K562 (cell line): ENCODE data around the gene EHBP1L1. TPM values are rescaled to one million over a fixed set of nuclear protein-coding genes. Genes with fewer than 3 reads are reported as not detected.

Source experiments
- BCL6 ChIP-seq: fragments of 250-450 bp; sonication (Bioruptor Pico); IDR thresholded peaks from 2 replicates; pipeline ENCODE4 v1.4.0; 2020
- BRD9 ChIP-seq: fragments of 450-650 bp; IDR thresholded peaks from 2 replicates; pipeline ENCODE4 v1.6.1; 2018; ENCODE audit warnings: low read depth; ENCODE audit not compliant: partially characterized antibody
- CGGBP1 ChIP-seq: fragments of 250-450 bp; sonication (Bioruptor Pico); IDR thresholded peaks from 2 replicates; pipeline ENCODE4 v1.9.0; 2021; ENCODE audit warnings: mild to moderate bottlenecking
- EHMT2 ChIP-seq: fragments of 450-650 bp; IDR thresholded peaks from 2 replicates; pipeline ENCODE4 v1.6.1; 2018; ENCODE audit warnings: antibody characterized with exemption
- ETV5 ChIP-seq: sonication (generic); formaldehyde crosslinking; IDR thresholded peaks from 2 replicates; pipeline ENCODE4 v1.4.0; 2020; ENCODE audit warnings: low read depth, mild to moderate bottlenecking, missing genetic modification reagents
- IRF1 ChIP-seq: sonication (generic); formaldehyde crosslinking; IDR thresholded peaks from 2 replicates; pipeline ENCODE4 v1.8.0; 2022; ENCODE audit warnings: missing genetic modification reagents, mild to moderate bottlenecking, borderline replicate concordance
- MAFF ChIP-seq: IDR thresholded peaks from 2 replicates; pipeline ENCODE4 v1.6.1; 2012; ENCODE audit warnings: low read length, improper control_type of control experiment
- NCOA2 ChIP-seq, 2 experiments: fragments of 450-650 bp; IDR thresholded peaks; 2 replicates each; pipeline ENCODE4 v1.6.1; 2018; ENCODE audit warnings: mild to moderate bottlenecking in 2 of 2, moderate library complexity in 1 of 2; ENCODE audit not compliant: partially characterized antibody in 2 of 2
- NCOA4 ChIP-seq: fragments of 450-650 bp; IDR thresholded peaks from 2 replicates; pipeline ENCODE4 v1.6.1; 2018; ENCODE audit warnings: mild to moderate bottlenecking; ENCODE audit not compliant: partially characterized antibody
- RBM17 ChIP-seq: fragments of 200-400 bp; formaldehyde crosslinking; IDR thresholded peaks from 2 replicates; pipeline ENCODE4 v1.6.1; 2017; ENCODE audit warnings: low read depth, mild to moderate bottlenecking, low read length, borderline replicate concordance
- SAP30 ChIP-seq: fragments of 200-600 bp; sonication (generic); IDR thresholded peaks from 2 replicates; pipeline ENCODE4 v1.6.1; 2012; ENCODE audit warnings: borderline replicate concordance, low read depth, mild to moderate bottlenecking, moderate library complexity, low read length, control low read depth, inconsistent platforms; ENCODE audit not compliant: insufficient read depth, poor library complexity, severe bottlenecking
- SRF ChIP-seq, 2 experiments: fragments of 250-450, 450-650 bp in 1 of 2; sonication (Bioruptor Pico) in 1 of 2; sonication (generic) in 1 of 2; formaldehyde crosslinking; IDR thresholded peaks; 2 replicates each; pipeline versions ENCODE4 v1.5.0 to v1.5.1; 2020 to 2022; ENCODE audit warnings: mild to moderate bottlenecking in 1 of 2, missing genetic modification reagents in 1 of 2
- TAF7 ChIP-seq: fragments of 450-650 bp; IDR thresholded peaks from 2 replicates; pipeline ENCODE4 v1.6.1; 2016; ENCODE audit warnings: missing genetic modification characterization, missing compliant biosample characterization
- ZBTB49 ChIP-seq: sonication (generic); formaldehyde crosslinking; IDR thresholded peaks from 2 replicates; pipeline ENCODE4 v1.8.0; 2022; ENCODE audit warnings: missing genetic modification reagents, mild to moderate bottlenecking, borderline replicate concordance
- ZNF212 ChIP-seq: fragments of 450-650 bp; formaldehyde crosslinking; IDR thresholded peaks from 2 replicates; pipeline ENCODE4 v1.4.0; 2020; ENCODE audit warnings: mild to moderate bottlenecking
- ZNF785 ChIP-seq: fragments of 250-450 bp; sonication (Bioruptor Pico); IDR thresholded peaks from 2 replicates; pipeline ENCODE4 v1.4.0; 2020; ENCODE audit warnings: mild to moderate bottlenecking
- polyA plus RNA-seq, 8 experiments: library from polyadenylated mRNA; depleted of rRNA in 4 of 8; stranded (reverse) in 5 of 8; unstranded in 3 of 8; fragments of >200 nt; fragmentation: Nextera tagmentation in 2 of 8; fragmentation: Illumina TruSeq in 1 of 8; extraction: Ambion mirVana in 2 of 8; extraction: Trizol in 1 of 8; gene quantifications; 2 replicates each; pipeline versions ENCODE4 v1.2.1 to v1.2.3, GENCODE V29; 2011 to 2014; ENCODE audit warnings: inconsistent platforms in 1 of 8, missing spikeins in 1 of 8
- total RNA-seq, 7 experiments: library from RNA; depleted of rRNA in 6 of 7; stranded (reverse); fragments of >200 nt in 6 of 7; fragmentation: Illumina TruSeq in 2 of 7; extraction: Trizol in 2 of 7; gene quantifications; 2 replicates each; pipeline versions ENCODE4 v1.2.1 to v1.2.3, GENCODE V29; 2011 to 2021; ENCODE audit warnings: low replicate concordance in 1 of 7
- TF ChIP-seq, protein P1 (sequence below): fragments of 250-450 bp; sonication (Bioruptor Pico); IDR thresholded peaks from 2 replicates; pipeline ENCODE4 v1.8.0; 2022; ENCODE audit warnings: moderate library complexity, mild to moderate bottlenecking, inconsistent platforms
- TF ChIP-seq, protein P2 (sequence below): IDR thresholded peaks from 3 replicates; pipeline ENCODE4 v1.6.1; 2011; ENCODE audit warnings: borderline replicate concordance, mild to moderate bottlenecking, moderate library complexity; ENCODE audit not compliant: insufficient read length; ENCODE audit errors: extremely low read depth

EHBP1L1 gene
- total and polyA plus RNA-seq, 9 of the 15 experiments (the other 6 are each of a cell fraction or from before 2014, with no cell fraction given) = 0.03 to 87.1 (median 26.3) TPM

GRCh38 chr11:65574811-65575567 lies 864 bp upstream of the EHBP1L1 start (continued):
- TF ChIP-seq ZBTB49 (CRISPR knock-in tag) (no peak), EHMT2 (no peak), IRF1 (CRISPR knock-in tag) (no peak), NCOA2 (IDR thresholded peaks at IDR 0.05; ENCODE audit: partially characterized antibody in 2 of 2) (no peak), ETV5 (CRISPR knock-in tag) (peak; percentile 79; the same call in 1 of the 2 replicates), SAP30 (peak; percentile 74), NCOA4 (peak; percentile 74), ZNF785 (CRISPR knock-in tag) (no peak), BCL6 (CRISPR knock-in tag) (no peak), TAF7 (tag) (no peak), SRF (CRISPR knock-in tag; IDR thresholded peaks at IDR 0.05) (peak in 1 of 2 experiments; percentile 54; a peak in 1 of 4 replicates), CGGBP1 (CRISPR knock-in tag) (no peak), BRD9 (peak; percentile 61), MAFF (no peak), ZNF212 (no peak), RBM17 (no peak)
- TF ChIP-seq, protein P1, sequence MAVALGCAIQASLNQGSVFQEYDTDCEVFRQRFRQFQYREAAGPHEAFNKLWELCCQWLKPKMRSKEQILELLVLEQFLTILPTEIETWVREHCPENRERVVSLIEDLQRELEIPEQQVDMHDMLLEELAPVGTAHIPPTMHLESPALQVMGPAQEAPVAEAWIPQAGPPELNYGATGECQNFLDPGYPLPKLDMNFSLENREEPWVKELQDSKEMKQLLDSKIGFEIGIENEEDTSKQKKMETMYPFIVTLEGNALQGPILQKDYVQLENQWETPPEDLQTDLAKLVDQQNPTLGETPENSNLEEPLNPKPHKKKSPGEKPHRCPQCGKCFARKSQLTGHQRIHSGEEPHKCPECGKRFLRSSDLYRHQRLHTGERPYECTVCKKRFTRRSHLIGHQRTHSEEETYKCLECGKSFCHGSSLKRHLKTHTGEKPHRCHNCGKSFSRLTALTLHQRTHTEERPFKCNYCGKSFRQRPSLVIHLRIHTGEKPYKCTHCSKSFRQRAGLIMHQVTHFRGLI (CRISPR knock-in tag) = no peak
- TF ChIP-seq, protein P2, sequence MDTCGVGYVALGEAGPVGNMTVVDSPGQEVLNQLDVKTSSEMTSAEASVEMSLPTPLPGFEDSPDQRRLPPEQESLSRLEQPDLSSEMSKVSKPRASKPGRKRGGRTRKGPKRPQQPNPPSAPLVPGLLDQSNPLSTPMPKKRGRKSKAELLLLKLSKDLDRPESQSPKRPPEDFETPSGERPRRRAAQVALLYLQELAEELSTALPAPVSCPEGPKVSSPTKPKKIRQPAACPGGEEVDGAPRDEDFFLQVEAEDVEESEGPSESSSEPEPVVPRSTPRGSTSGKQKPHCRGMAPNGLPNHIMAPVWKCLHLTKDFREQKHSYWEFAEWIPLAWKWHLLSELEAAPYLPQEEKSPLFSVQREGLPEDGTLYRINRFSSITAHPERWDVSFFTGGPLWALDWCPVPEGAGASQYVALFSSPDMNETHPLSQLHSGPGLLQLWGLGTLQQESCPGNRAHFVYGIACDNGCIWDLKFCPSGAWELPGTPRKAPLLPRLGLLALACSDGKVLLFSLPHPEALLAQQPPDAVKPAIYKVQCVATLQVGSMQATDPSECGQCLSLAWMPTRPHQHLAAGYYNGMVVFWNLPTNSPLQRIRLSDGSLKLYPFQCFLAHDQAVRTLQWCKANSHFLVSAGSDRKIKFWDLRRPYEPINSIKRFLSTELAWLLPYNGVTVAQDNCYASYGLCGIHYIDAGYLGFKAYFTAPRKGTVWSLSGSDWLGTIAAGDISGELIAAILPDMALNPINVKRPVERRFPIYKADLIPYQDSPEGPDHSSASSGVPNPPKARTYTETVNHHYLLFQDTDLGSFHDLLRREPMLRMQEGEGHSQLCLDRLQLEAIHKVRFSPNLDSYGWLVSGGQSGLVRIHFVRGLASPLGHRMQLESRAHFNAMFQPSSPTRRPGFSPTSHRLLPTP = no peak
